Ishikawa (cell line): ENCODE data around the gene ESPN.

Source experiments
- CEBPB ChIP-seq: IDR thresholded peaks from 2 replicates; pipeline ENCODE4 v1.6.1; 2012
- CREB1 ChIP-seq: IDR thresholded peaks from 2 replicates; pipeline ENCODE4 v1.6.1; 2012; ENCODE audit warnings: low read depth
- EGR1 ChIP-seq: IDR thresholded peaks from 2 replicates; pipeline ENCODE4 v1.6.1; 2012
- EP300 ChIP-seq: IDR thresholded peaks from 2 replicates; pipeline ENCODE4 v1.6.1; 2012; ENCODE audit warnings: borderline replicate concordance
- FOXM1 ChIP-seq: IDR thresholded peaks from 2 replicates; pipeline ENCODE4 v1.6.1; 2012; ENCODE audit warnings: low read depth, borderline replicate concordance
- NFIC ChIP-seq: IDR thresholded peaks from 2 replicates; pipeline ENCODE4 v1.6.1; 2012
- RAD21 ChIP-seq: IDR thresholded peaks from 2 replicates; pipeline ENCODE4 v1.6.1; 2012; ENCODE audit warnings: low read depth
- TAF1 ChIP-seq: IDR thresholded peaks from 2 replicates; pipeline ENCODE4 v1.6.1; 2012; ENCODE audit warnings: low read depth, mild to moderate bottlenecking
- TEAD4 ChIP-seq: IDR thresholded peaks from 2 replicates; pipeline ENCODE4 v1.6.1; 2012
- USF1 ChIP-seq: IDR thresholded peaks from 2 replicates; pipeline ENCODE4 v1.6.1; 2012
- YY1 ChIP-seq: IDR thresholded peaks from 2 replicates; pipeline ENCODE4 v1.6.1; 2012; ENCODE audit warnings: low read depth
- ZBTB7A ChIP-seq: IDR thresholded peaks from 2 replicates; pipeline ENCODE4 v1.6.1; 2012; ENCODE audit warnings: low read depth
- TF ChIP-seq, protein P1 (sequence below): IDR thresholded peaks from 2 replicates; pipeline ENCODE4 v1.6.1; 2012; ENCODE audit warnings: low read depth, mild to moderate bottlenecking
- TF ChIP-seq, protein P2 (sequence below): IDR thresholded peaks from 2 replicates; pipeline ENCODE4 v1.6.1; 2012

DNA sequence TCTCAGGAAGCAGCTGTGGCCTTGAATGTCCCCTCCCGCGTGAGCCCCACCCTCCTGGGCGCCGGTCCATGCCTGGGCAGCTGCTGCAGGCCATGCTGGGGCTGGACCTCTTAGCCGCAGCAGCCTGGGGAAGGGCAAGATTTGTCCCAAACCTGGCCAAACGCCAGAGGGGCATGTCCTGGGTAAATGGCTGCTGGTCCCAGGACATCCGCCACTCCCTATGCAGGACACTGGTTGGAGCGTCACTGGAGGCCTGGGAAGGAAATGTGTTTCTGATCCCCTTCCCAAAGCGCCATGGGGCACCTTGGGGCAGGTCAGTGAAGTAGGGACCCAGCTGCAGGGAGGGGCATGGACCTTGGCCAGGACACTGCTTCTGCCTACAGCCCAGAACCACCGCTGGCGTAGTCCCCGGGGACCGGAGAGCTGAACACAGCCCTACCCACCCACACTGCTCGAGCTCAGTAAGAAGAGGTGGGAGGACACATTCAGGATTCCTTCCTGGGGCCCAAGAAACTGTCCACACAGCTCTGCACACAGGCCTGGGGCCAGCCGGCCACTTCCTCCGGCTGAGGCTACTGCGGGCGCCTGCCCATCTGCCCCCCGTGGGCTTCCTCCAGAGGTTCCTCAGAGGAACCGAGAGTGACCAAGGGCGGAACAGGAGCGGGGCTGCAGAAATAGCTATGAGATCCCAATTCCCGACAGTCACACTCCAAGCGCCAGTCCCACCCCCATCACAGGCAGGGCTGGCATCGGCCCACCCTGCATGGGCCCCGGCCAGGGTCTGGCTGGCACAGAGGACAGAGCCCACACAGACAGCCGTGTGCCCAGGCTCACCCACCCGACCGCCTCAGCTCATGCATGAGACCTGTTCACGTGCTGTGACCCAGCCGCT is 77.7 kb downstream of the ESPN start:
- TF ChIP-seq YY1 (no peak), USF1 (no peak), RAD21 (no peak), CEBPB (no peak), EGR1 (no peak), FOXM1 (no peak), EP300 (no peak), TEAD4 (no peak), NFIC (0 out of 2 replicates have a peak, but pooled peaks have one; percentile 25), CREB1 (no peak), TAF1 (no peak), ZBTB7A (no peak)
- TF ChIP-seq, protein P1, sequence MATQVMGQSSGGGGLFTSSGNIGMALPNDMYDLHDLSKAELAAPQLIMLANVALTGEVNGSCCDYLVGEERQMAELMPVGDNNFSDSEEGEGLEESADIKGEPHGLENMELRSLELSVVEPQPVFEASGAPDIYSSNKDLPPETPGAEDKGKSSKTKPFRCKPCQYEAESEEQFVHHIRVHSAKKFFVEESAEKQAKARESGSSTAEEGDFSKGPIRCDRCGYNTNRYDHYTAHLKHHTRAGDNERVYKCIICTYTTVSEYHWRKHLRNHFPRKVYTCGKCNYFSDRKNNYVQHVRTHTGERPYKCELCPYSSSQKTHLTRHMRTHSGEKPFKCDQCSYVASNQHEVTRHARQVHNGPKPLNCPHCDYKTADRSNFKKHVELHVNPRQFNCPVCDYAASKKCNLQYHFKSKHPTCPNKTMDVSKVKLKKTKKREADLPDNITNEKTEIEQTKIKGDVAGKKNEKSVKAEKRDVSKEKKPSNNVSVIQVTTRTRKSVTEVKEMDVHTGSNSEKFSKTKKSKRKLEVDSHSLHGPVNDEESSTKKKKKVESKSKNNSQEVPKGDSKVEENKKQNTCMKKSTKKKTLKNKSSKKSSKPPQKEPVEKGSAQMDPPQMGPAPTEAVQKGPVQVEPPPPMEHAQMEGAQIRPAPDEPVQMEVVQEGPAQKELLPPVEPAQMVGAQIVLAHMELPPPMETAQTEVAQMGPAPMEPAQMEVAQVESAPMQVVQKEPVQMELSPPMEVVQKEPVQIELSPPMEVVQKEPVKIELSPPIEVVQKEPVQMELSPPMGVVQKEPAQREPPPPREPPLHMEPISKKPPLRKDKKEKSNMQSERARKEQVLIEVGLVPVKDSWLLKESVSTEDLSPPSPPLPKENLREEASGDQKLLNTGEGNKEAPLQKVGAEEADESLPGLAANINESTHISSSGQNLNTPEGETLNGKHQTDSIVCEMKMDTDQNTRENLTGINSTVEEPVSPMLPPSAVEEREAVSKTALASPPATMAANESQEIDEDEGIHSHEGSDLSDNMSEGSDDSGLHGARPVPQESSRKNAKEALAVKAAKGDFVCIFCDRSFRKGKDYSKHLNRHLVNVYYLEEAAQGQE, result no peak
- TF ChIP-seq, protein P2, sequence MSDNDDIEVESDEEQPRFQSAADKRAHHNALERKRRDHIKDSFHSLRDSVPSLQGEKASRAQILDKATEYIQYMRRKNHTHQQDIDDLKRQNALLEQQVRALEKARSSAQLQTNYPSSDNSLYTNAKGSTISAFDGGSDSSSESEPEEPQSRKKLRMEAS, result no peak
